ENCODE measurements around the gene CYP8B1.

- no peak for TF ChIP-seq CTCF (IDR thresholded peaks at IDR 0.05)
- TF ChIP-seq POLR2A (IDR thresholded peaks at IDR 0.05), result no peak
- TF ChIP-seq EP300 (IDR thresholded peaks at IDR 0.05), result no peak
Observed at GRCh38 chr3:42872718-42873117, 3.0 kb downstream of the CYP8B1 start.

Data from stomach (tissue), 4 donors.